NCI-H1417 (cell line): ENCODE data around the gene UQCR11.

Source experiments
- DNase-seq, 3 experiments: peaks; one replicate each; lab custom pipeline; 2025; lab: John Stamatoyannopoulos, UW

UQCR11 gene

DNA sequence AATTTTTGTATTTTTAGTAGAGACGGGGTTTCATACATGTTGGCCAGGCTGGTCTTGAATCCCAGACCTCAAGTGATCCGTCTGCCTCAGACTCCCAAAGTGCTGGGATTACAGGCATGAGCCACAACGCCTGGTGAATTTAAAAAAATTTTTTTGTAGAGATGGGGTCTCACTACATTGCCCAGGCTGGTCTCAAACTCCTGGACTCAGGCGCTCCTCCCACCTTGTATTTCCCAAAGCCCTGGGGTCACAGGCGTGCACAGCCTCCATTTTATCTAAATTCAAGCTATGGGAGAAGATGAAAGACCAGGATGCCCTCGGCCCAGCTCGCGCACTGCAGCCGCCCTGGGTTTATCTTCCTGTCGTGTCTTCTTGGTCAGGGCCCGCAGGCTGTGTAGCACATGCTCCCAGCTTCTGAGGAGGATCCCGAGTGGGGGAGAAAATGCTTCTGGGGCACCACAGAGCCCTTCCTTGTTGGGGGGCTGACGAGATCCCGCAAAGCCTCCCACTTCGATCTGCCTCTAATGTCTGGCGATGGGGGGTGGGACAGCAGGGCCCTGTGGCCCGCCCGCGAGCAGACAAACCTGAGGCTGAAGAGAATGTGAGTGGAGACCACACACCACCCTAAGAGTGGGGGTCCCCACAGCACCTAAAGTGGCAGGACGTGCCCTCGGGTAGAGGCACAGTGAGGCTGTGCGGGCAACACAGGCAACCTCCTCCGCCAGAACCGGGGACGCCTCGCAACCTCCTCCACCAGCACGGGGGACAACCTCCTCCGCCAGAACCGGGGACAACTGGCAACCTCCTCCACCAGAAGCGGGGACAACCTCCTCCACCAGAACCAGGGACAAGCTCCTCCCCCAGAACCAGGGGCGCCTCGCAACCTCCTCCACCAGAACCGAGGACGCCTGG lies 31.3 kb upstream of the UQCR11 start:
- DNase-seq = no peak

DNA sequence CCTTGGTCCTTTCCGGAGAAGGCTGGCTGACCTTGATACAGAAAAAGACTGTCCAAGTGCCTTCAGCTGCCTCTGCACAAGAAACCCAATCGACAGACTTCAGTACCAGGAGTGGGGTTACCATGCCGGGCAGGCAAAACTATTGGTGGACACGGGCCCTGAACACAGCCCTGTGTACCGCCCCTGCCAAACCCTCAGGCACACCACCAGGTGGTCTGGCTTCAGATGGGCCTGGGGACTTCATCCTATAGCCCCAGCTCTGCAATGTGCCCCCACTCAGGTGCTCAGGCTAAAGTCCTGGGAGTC lies 29.6 kb upstream of the UQCR11 start:
- no peak for DNase-seq

DNA sequence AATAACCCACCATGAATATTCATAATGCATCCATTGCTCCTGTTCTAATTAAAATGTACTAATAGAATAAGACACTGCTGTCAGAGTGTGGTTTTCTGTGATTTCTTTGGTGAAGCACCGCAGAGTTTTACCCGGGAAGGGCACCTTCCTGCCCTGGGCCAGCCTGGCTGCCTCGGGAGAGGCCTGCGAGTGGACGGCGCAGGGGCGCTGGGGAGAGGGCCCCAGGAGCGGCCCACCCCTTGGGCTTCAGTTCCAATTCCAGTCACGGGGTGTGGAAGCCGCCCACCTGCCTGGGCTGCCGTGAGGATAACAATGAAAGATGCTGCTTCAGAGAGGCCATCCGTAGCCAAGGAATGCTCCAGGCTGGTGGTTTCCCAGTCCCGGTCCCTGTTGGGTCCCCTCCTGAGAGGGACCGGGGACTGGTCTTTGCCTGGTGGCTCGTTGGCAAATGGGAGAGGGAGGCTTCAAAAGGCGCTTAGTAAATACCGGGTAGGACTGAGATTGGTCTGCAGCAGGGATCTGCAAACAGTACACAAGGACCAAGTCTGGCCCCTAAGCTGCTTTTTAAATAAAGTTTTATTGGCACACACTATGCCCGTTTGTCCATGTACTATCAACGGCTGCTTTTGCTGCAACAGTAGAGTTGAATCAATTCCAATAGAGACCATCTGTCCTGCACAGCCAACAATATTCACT lies 29.1 kb upstream of the UQCR11 start:
- DNase-seq = no peak

DNA sequence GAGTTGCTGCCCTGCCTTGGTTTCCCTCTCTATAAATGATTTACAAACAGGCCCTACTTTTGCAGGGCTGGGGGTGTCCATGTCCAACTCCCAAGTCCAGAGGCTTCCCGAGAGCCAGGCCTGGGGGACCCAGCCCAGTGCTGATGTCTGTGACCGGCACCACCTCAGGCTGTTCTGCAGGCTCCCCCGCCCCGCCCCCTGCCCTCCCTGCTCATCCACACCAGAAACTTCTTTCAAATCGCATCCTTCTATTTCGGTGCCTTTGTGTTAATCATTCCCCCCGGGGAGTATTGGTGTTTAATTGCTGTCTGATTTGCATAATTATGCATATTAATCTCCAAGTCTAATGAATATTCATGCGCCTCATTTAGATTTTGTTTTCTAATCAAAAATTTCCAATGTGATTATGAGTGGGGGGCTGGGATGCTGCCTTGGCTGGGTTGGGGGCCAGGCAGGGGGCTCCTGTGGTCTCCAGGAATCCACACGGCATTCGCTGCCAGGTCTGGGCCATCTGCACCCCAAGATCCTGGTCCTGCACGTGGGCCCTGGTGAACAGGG lies 28.1 kb upstream of the UQCR11 start:
- no peak for DNase-seq

DNA sequence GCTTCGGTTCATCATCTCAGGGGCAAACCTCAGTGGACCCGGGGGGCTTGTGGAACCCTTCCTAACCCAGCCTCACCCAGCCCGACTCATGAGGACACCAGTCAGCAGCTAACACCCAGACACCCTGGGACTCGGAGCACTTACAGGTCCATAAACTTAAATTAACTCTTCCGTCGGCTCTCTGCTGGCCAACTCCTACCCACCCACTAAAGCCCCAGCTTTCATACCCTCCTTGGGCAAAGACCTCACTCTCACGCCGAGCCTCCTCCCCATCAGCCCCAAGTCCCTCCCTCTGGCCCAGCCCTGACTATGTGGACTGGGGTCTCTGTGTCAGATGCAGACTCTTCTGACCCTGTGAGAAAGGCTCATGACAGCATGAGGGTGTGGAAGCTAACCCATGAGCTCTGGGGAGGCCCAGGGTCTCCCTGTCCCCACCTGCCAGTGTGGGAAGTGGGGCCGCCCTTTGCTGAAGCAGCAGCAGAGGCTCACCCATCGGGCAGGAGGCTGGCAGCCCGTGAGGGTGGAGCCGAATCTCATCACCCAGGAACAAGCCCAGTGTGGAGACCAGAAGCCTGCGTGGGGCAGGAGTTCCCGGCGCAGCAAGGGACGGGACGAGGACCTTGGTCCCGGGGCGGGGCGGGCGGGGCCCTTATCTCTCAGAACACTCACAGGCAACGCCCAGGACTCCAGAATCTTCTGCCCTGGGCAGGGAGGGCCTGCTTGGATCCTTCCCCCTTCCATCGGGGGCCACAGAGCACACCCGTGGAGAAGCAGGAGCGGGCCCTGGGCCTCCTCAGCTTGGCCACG lies 27.4 kb upstream of the UQCR11 start:
- no peak for DNase-seq

DNA sequence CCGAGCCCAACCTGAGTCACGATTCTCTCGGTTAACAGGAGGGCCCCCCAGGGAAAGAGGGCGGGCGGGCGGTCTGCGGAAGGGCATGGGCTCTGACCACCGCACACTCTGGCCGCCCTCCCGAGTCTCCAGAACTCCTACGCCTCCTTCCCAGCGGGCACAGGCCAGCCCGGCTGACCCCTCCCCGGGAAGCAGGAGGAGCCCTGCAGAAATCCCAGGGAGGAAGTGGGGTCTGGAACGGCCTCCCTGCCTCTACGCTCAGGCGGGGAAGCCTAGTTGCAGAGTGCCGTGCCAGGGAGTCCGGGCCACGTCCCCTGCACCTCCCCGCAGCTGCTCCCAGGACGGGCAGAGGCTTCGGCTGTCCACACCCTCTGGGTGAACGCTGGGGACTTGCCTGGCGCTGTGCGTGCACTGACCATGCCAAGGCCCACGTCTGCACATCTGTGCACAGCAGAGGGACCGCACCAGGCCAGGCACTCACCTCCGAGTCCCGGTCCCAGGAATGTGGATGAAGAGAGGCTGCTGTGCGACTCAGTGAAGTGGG lies 26.4 kb upstream of the UQCR11 start:
- no peak for DNase-seq

DNA sequence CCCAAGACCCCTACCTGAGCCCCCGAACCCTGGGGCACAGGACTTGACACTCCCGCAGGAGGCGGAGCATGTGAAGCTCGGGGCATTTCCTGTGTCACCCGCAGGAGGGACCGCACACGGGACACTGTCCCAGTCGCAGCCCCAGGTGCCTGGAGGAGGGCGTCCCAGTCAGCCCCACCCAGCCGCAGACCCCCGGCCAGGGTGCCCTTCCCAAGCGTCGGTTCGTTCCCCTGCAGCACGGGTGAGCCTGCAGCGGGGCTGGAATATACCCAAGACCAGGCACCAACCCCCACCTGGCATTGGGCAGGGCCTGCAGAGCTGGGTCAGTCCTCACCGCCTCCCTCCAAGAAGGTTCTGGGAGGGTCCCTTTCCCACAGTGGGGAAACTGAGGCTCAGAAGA lies 25.5 kb upstream of the UQCR11 start:
- no peak for DNase-seq

DNA sequence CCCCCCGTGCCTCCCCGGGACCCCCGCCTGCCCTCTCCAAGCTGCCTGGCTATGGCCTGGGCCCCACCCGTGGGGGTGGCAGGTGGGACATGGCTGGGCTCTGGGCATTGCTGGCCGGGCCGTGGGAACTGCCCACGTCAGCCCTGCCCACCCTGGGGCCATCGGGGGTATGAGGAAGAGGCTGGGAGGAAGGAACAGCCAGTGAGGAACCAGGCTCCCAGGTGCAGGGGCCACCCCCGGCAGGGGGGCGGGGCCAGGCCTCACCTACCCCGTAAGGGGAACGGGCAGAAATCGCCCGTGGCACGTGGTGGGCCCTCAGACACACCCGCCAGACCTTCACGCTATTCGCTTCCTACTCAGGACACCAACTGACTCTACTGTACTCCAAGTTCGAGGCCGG lies 24.8 kb upstream of the UQCR11 start:
- no peak for DNase-seq

DNA sequence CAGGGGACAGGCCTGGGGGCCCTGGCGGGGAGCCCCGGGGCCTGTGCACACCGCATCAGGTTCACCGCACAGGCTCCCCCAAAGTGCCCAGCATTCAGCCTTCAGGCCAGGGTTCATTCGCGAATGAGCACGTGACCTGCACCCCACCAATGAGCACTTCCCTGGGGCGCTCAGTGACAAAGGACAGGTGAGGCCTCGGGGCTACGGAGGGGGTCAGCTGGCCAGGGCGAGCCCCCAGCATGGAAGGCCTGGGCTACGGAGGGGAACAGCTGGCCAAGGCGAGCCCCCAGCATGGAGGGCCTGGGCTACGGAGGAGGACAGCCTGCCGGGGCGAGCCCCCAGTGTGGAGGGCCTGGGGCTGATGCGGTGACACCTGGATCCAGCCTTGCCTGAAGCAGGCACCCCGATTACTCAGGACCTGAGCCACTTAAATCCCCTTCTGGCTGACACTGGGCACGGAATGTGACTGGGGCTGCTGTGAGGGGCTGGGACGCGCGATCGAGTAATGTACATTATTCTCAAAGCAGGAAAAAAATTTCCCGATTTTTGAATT lies 24.1 kb upstream of the UQCR11 start:
- no peak for DNase-seq

DNA sequence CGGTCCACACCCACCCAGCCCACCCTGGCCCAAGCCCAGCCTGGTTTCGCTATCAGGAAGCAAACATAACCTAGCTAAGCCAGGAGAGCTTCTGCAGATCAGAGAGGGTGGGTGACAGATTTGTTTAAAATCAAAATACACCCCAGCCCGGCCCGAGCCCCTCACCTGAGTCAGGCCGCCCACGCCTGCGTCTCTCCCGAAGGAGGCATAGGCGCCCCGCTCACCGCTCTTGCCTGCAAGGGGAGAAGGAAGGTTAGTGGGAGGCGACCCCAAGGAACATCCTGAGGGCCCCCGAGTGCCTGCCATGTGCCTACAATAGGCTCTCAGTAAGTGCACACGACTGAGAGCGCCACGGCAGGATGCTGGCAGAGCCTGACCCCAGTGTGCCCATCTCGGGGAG lies 21.9 kb upstream of the UQCR11 start:
- DNase-seq = no peak

DNA sequence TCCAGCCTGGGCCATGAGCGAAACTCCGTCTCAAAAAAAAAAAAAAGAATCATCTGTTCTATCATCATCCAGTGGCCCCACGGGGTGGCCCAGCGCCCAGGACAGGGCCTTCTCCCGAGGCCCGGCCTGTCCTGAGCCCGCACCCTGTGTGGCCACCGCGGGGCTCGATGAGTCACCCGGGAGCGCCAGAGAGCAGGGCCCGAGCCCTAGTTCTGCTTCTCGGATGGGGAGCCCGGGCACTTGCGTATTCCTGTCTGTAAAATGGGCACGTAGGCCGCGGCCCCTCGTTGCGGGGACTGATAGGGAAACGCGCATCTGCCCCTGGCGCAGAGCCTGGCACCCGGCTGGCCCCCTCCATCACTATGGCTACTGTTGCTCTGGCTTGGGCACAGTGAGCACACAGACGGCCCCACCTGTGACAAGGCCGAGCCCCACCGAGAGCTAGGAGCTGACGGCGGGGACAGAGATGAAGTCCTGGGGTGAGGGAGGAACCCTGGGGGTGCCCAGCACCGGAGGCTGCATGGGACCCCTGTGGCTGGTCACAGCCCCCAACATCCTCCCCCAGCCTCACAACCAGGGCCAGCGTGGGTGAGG lies 21.3 kb upstream of the UQCR11 start:
- no peak for DNase-seq

DNA sequence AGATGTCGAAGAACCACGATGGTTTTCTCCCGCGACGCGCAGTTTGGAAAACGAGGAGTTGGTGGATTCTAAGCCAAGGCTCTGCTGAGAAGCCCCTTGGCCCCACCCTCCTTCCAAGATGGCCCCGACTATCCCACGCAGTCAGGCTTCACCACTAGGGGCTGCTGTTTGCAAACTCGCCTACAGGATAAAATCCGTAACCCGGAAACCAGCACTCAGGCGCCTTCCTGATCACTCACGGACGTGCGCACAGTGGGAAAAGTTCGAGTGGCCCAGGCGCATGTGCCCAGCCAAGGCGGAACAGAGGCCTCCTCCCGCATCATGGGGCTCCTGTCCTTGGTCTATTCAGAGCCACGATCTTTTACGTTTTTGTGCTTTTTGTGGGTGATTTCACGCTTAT lies 19.2 kb upstream of the UQCR11 start:
- peak in 1 of 3 experiments; percentile 22 for DNase-seq

DNA sequence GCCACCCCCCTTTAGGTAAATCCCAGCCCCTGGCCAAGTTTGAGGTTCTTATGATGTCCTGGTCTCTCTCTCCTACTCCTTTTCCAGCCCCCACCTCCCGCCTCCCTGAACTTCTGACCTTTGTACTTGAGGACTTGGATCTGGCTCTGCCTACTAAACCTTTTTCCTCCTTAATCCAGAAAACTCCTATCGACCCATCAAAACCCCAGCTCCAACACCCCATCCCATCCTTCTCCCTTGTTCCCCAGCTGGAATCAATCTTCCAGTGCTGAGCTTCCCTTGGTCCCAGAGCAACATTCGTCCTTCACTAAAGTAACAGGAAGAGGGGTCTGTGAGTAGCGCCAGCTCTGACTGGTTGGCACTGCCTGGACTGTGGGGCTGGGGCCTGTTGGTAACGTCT lies 17.3 kb upstream of the UQCR11 start:
- DNase-seq = no peak

DNA sequence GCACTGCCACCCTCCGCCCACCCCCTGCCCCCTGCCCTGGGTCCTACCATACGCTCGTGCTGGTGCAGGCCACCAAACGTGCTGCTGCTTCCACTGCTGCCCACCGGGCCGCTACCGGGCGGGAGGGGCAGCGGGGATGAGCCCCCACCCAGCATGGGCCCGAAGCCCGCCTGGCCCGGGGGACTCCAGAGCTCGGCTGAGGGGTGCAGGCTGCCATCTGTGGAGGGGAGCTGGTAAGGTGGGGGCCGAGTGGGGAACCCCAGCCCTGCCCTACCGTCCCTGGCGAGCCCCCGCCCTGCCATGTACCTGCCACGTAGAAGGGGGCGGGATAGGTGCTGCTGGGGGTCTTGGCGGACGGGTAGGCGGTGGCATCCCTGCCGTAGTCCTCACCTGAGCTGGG lies 16.7 kb upstream of the UQCR11 start:
- DNase-seq = no peak

DNA sequence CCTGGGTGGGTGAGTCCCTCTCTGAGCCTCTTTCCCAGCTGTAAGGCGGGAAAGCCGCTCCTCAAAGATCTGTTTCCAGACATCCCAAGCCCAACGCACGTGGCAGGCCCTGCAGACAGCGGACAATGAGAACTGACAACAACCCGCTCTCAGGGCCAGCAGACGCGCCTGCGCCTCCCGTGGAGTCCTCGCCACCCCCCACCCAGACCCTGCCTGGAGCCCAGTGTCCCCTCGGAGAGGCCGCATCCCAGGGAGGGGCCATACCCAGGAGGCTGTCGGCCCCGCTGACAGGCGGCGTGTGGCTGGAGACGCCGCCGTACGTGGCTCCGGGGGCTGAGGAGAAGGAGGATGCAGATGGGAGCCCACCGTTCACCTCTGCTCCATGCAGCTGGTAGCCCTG lies 16.3 kb upstream of the UQCR11 start:
- no peak for DNase-seq

DNA sequence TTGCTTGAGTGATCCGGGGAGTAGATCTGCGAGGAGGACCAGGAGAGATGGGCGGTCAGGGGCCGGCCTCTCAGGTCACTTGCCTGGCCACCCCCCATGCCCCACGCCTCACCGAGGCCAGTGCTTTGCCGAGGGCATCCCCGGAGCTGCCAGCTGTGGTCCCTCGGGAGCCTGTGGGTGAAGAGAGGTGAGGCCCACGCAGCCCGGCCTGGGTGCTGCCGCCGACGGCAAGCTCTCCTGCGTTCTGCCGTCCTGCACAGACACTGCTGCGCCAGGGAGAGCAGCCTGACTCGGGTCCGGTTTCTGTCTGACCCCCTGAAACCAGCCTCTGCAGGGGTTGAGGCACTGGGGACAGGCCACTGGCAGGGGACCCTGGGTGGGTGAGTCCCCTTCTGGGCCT lies 15.8 kb upstream of the UQCR11 start:
- DNase-seq = no peak

DNA sequence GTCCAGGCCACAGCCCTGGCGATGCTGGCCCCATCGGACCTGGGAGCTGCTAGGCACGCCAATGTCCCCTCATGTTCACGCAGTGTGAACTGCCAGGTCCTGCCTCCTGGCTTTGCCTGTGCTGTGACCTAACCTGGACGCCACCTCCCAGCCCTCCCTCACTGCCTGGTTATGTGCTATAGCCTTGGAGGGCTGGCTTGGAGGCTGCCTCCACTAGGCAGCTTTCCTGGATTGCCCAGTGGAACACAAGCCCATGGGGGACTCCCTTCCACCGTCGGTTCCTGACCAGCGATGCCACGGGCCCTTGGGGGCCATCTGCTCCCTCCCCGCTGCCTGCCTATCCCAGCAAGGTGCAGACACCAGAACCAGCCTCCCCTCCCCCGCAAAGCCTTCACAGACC lies 15.2 kb upstream of the UQCR11 start:
- no peak for DNase-seq

DNA sequence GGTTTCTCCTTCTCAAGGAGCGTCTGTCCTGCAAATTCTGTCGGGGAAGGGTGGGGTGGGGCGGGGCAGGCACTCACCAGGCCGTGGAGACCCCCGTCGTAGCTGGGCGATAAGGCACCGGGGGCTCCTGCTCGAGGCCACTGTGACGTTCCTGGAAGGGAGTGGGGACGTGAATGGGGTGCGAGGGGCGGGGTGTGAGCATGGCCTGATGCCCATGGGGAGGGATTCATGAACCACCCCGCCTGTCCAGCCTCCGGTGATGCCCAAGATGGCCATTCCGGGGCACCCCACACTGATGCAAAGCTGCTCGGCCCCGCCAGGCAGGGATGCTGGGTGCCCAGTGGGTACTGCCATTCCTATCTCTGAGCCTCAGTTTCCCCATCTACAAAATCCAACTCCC lies 14.4 kb upstream of the UQCR11 start:
- DNase-seq = no peak

DNA sequence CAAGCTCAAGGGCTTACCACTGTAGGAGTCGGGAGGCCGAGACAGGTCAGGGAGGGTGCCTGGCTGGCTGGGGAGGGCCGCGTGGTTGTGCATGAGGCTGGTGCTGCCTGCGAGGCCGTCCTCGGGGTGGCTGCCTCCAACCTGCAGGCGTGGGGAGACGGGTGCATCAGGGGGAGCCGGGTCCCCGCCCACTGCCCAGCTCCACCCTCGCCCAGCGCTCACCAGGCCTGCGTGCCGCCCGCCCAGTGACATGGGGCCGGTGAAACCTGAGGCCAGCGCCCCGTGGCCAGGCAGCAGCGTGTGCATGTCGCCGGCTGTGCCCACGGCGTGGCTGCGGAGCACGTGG lies 13.8 kb upstream of the UQCR11 start:
- DNase-seq = no peak

DNA sequence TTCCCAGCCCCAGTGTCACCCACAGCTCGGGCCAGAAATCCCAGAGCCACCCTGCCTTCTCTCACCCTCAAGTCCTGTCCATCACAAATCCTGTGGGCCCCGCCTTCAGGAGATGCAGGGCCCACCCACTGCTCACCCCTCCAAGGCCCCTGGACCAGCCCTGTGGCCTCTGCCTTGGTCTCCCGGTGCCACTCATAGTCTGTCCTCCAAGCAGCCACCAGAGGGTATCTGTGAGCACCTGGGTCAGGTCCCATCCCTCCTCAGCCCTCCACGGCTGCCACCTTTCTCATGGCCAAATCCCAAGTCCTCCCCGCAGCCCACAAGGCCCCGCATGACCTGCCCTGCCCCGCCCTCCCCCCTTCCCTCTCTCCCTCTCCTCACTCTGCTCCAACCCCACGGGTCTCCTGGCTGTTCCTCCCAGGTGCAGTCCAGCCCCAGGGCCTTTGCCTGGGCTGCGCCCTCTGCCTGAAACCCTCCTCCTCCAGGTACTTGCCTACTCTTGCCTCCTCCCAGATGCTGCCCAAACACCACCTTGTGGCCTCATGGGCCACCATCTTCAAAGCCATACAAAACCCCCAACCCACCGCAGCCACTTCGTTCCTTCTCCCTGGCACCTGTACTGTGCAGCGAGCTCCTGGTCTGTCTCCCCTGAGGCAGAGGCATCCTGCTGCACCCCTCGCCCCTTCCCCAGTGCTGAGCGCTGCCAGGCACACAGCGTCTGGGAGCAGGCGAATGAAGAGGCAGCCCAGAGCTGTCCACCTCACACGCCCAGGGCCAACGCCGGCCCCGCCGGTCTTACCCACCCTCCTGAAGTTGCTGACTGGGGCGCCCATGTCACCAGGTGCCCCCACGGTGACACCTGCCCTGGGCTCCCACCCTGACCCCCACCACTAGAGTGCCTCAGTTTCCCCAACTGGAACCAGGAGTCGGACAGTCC lies 13.2 kb upstream of the UQCR11 start:
- DNase-seq = no peak

DNA sequence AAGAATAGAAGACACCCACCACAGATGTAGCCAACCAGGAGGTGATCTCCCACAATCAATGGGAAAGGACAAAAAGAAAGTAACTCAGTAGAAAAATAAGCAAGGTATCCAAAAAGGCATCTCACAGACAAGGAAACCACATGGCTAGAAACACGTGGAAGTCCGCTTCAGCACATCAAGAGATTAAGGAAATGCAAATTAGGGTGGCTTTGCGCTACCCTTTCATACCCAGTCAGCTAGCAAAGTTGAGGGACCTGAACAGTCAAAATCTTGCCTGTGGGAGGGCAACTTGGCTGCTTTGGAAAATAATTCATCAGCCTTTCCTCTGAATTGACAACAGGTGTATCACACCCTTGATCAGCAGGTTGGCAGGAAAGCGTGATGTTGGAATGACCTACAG lies 11.6 kb upstream of the UQCR11 start:
- DNase-seq = no peak
